Left lung (tissue), 10 donors: ENCODE measurements around the gene NCKAP5L. TPM values are rescaled to one million over a fixed set of nuclear protein-coding genes. Genes with fewer than 3 reads are reported as not detected.

ENCODE experiments used
- ATAC-seq: fragments of 200-7000 bp; cut with Tn5 transposase; one replicate; pipeline ENCODE4 v1.9.1; 2020; ENCODE audit warnings: moderate library complexity
- DNase-seq, 4 donors: peaks; one replicate each; pipeline ENCODE4 v3.0.0-alpha.2; 2013 to 2020
- H3K27ac ChIP-seq, 2 donors: fragments of 200-600 bp; sonication (generic) in 1 of 2; one replicate each; pipeline versions ENCODE4 v1.5.0 to v1.8.0; 2020 to 2021
- H3K27me3 ChIP-seq, 2 donors: fragments of 200-600 bp; sonication (generic) in 1 of 2; one replicate each; pipeline versions ENCODE4 v1.5.0 to v1.8.0; 2020 to 2021
- H3K36me3 ChIP-seq, 2 donors: fragments of 200-600 bp; sonication (generic) in 1 of 2; one replicate each; pipeline versions ENCODE4 v1.5.0 to v1.8.0; 2020 to 2021
- H3K4me1 ChIP-seq, 2 donors: fragments of 200-600 bp; one replicate each; pipeline ENCODE4 v1.8.0; 2021
- H3K4me3 ChIP-seq, 2 donors: fragments of 200-600 bp; sonication (generic) in 1 of 2; one replicate each; pipeline versions ENCODE4 v1.5.0 to v1.8.0; 2020 to 2021; ENCODE audit warnings: mild to moderate bottlenecking in 1 of 2
- H3K9me3 ChIP-seq, 2 donors: fragments of 200-600 bp; sonication (generic) in 1 of 2; one replicate each; pipeline versions ENCODE4 v1.5.0 to v1.8.0; 2020 to 2021
- intact Hi-C, 2 donors: fragments of 100-400 bp; cut with DNase I; formaldehyde crosslinking; loops; one replicate each; pipeline versions ENCODE4 v1.11.2 to v1.14.2; 2022
- polyA plus RNA-seq, 6 donors: library from polyadenylated mRNA; unstranded; fragments of 120-200 nt; gene quantifications; one replicate each; pipeline ENCODE4 v1.2.1, GENCODE V29; 2013; ENCODE audit not compliant: insufficient read length in 6 of 6
- total RNA-seq, 2 donors: library from RNA; stranded (reverse); fragmentation: NEBNext Ultra II Directional; extraction: Animal tissue kit (Norgen Biotek cat#: 25700); gene quantifications; one replicate each; pipeline ENCODE4 v1.2.1, GENCODE V29; 2021
- TF ChIP-seq, protein P1 (sequence below), 2 donors: fragments of 200-600 bp; sonication (generic) in 1 of 2; IDR thresholded peaks; one replicate each; pipeline versions ENCODE4 v1.5.0 to v1.8.0; 2021; ENCODE audit warnings: antibody characterized with exemption in 2 of 2
- donor health status: DM: no; HTN: yes; CAD: no.
- donor health status: DM: no; HTN: no; CAD: no.

The NCKAP5L gene
- total and polyA plus RNA-seq, 8 donors, result 16.4 to 29.9 (median 21.9) TPM

- DNase-seq, result peak in 3 of 4 donors; percentile 37 to 74 (median 69)
- no peaks in the 10 kb centered on the region for H3K27me3 ChIP-seq
- TF ChIP-seq, protein P1, sequence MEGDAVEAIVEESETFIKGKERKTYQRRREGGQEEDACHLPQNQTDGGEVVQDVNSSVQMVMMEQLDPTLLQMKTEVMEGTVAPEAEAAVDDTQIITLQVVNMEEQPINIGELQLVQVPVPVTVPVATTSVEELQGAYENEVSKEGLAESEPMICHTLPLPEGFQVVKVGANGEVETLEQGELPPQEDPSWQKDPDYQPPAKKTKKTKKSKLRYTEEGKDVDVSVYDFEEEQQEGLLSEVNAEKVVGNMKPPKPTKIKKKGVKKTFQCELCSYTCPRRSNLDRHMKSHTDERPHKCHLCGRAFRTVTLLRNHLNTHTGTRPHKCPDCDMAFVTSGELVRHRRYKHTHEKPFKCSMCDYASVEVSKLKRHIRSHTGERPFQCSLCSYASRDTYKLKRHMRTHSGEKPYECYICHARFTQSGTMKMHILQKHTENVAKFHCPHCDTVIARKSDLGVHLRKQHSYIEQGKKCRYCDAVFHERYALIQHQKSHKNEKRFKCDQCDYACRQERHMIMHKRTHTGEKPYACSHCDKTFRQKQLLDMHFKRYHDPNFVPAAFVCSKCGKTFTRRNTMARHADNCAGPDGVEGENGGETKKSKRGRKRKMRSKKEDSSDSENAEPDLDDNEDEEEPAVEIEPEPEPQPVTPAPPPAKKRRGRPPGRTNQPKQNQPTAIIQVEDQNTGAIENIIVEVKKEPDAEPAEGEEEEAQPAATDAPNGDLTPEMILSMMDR (IDR thresholded peaks at IDR 0.05), result no peak
- no peaks in the 10 kb centered on the region for H3K9me3 ChIP-seq
- H3K4me1 ChIP-seq, result peaks cover 18 to 22% of the 10 kb centered on the region in 2 donors
- peak; percentile 94 for ATAC-seq
- H3K36me3 ChIP-seq, result peaks cover 0 to 15% of the 10 kb centered on the region in 2 donors
- H3K27ac ChIP-seq, result peak overlapping the region; percentile 59 to 68
- H3K4me3 ChIP-seq, result no peak overlapping the region
- intact Hi-C loops, result no loop called here
Measured at GRCh38 chr12:49809381-49809905, 18.8 kb downstream of the NCKAP5L start.

GRCh38 chr12:49808686-49809380 is 19.4 kb downstream of the NCKAP5L start:
- Histone ChIP-seq H3K36me3 (peaks cover 0 to 18% of the 10 kb centered on the region in 2 donors), H3K4me3 (no peak overlapping the region), H3K27ac (peak overlapping the region; percentile 59 to 68), H3K9me3 (no peaks in the 10 kb centered on the region), H3K4me1 (peaks cover 18 to 22% of the 10 kb centered on the region in 2 donors), H3K27me3 (no peaks in the 10 kb centered on the region)
- TF ChIP-seq, protein P1 (IDR thresholded peaks at IDR 0.05), result no peak
- ATAC-seq, result peak; percentile 62
- intact Hi-C loops, result no loop called here
- no peak for DNase-seq

- no peak overlapping the region for H3K4me3 ChIP-seq
- ATAC-seq (no peak), DNase-seq (no peak)
- H3K27me3 ChIP-seq, result no peaks in the 10 kb centered on the region
- H3K4me1 ChIP-seq, result peaks cover 18 to 22% of the 10 kb centered on the region in 2 donors
- intact Hi-C loops, result no loop called here
- H3K36me3 ChIP-seq, result peaks cover 0 to 25% of the 10 kb centered on the region in 2 donors
- no peaks in the 10 kb centered on the region for H3K9me3 ChIP-seq
- TF ChIP-seq, protein P1 (IDR thresholded peaks at IDR 0.05), result no peak
- no peak overlapping the region for H3K27ac ChIP-seq
Measured at GRCh38 chr12:49807991-49808580, 20.1 kb downstream of the NCKAP5L start.

DNA sequence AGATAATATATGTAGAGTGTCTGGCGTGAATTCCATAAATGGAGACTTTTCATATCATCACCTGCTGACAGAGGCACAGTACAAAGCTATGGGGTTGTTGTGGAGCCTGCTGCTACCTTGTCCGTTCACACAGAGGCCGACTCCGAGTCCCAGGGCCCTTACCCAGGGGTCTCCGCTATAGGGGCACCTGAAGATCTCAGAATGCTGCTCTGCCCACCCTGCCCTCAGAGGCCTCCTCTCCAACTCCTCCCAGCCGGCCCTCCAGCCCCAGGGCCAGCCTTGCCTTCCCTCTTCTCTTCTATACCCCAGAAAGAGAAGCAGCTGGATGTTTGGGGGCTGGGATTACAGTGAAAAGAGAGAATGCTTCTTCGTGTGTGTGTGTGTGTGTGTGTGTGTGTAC is 21.3 kb downstream of the NCKAP5L start:
- H3K4me1 ChIP-seq, result peaks cover 18 to 22% of the 10 kb centered on the region in 2 donors
- H3K9me3 ChIP-seq, result no peaks in the 10 kb centered on the region
- peaks cover 0 to 37% of the 10 kb centered on the region in 2 donors for H3K36me3 ChIP-seq
- no peak overlapping the region for H3K27ac ChIP-seq
- intact Hi-C loops, result no loop called here
- no peak overlapping the region for H3K4me3 ChIP-seq
- TF ChIP-seq, protein P1 (IDR thresholded peaks at IDR 0.05), result no peak
- ATAC-seq (no peak), DNase-seq (no peak)
- H3K27me3 ChIP-seq, result no peaks in the 10 kb centered on the region

DNA sequence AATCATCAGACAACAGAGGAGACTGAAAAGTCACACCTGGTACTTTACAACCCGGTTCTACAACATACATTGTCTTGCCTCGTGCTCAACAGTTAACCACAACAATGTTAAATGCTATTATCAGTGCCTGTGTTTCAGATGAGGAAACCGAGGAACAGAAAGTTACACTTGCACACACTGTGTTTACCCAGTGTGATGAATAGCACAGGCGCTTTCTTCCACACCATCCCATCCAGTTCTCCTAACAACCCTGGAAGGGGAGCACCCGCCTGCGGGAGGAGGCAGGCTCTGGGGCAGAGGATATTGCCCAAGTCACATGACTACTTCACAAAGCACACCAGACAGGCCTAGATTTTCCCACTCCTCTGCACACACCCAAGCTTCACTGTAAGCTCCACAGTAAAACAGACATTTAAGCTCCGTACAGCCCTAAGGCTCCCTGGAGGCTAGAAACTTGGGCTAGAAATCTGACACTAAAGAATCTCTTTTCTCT is 21.8 kb downstream of the NCKAP5L start:
- intact Hi-C loops, result no loop called here
- Histone ChIP-seq H3K4me3 (no peak overlapping the region), H3K4me1 (peaks cover 18 to 22% of the 10 kb centered on the region in 2 donors), H3K9me3 (no peaks in the 10 kb centered on the region), H3K27ac (no peak overlapping the region), H3K36me3 (peaks cover 0 to 42% of the 10 kb centered on the region in 2 donors), H3K27me3 (no peaks in the 10 kb centered on the region)
- TF ChIP-seq, protein P1 (IDR thresholded peaks at IDR 0.05), result no peak
- ATAC-seq (no peak), DNase-seq (peak in 1 of 4 donors; percentile 25)
